Activated CD8-positive, alpha-beta T cell treated with anti-CD3 and anti-CD28 coated beads for 36 hours (primary cell): ENCODE results near the gene KIAA1328. TPM values are rescaled to one million over a fixed set of nuclear protein-coding genes. Genes with fewer than 3 reads are reported as not detected.

Experiments
- ATAC-seq: fragments of 200-7000 bp; cut with Tn5 transposase; one replicate; pipeline ENCODE4 v1.10.0; 2021; ENCODE audit warnings: mild to moderate bottlenecking, moderate library complexity
- CTCF ChIA-PET: fragments of 350-600 bp; sonication (Branson Sonifier 250); formaldehyde crosslinking; loops from one replicate; lab custom pipeline; 2021; ENCODE audit warnings: antibody characterized with exemption; lab: Charles Lee
- POLR2A ChIA-PET: fragments of 350-600 bp; sonication (Branson Sonifier 250); formaldehyde crosslinking; loops from one replicate; lab custom pipeline; 2021; ENCODE audit warnings: antibody characterized with exemption; lab: Charles Lee
- DNase-seq: peaks from one replicate; pipeline ENCODE4 v3.0.0-alpha.2; 2020
- H3K27ac Mint-ChIP-seq: one replicate; pipeline ENCODE4 v1.8.0; 2021; ENCODE audit warnings: mild to moderate bottlenecking, mixed read lengths
- H3K27me3 Mint-ChIP-seq: one replicate; pipeline ENCODE4 v1.8.0; 2021; ENCODE audit warnings: mixed read lengths
- H3K36me3 Mint-ChIP-seq: one replicate; pipeline ENCODE4 v1.8.0; 2021; ENCODE audit warnings: low read depth, mixed read lengths
- H3K4me1 Mint-ChIP-seq: one replicate; pipeline ENCODE4 v1.8.0; 2021; ENCODE audit warnings: low read depth, mixed read lengths
- H3K4me3 Mint-ChIP-seq: one replicate; pipeline ENCODE4 v1.8.0; 2021; ENCODE audit warnings: mild to moderate bottlenecking, moderate library complexity, mixed read lengths
- H3K9me3 Mint-ChIP-seq: one replicate; pipeline ENCODE4 v1.8.0; 2021; ENCODE audit warnings: mixed read lengths
- CTCF ChIP-seq: fragments of 200-600 bp; IDR thresholded peaks from one replicate; pipeline ENCODE4 v1.8.0; 2022; ENCODE audit warnings: antibody characterized with exemption, mild to moderate bottlenecking
- intact Hi-C: fragments of 100-400 bp; cut with micrococcal nuclease; formaldehyde crosslinking; loops from one replicate; pipeline ENCODE4 v1.10.0; 2022
- total RNA-seq, 2 experiments: library from RNA; stranded (reverse); gene quantifications; one replicate each; pipeline ENCODE4 v1.2.3, GENCODE V29; 2021

KIAA1328 gene
- total RNA-seq, 2 experiments from 2014 or later: 5.9 to 6.1 TPM

DNA sequence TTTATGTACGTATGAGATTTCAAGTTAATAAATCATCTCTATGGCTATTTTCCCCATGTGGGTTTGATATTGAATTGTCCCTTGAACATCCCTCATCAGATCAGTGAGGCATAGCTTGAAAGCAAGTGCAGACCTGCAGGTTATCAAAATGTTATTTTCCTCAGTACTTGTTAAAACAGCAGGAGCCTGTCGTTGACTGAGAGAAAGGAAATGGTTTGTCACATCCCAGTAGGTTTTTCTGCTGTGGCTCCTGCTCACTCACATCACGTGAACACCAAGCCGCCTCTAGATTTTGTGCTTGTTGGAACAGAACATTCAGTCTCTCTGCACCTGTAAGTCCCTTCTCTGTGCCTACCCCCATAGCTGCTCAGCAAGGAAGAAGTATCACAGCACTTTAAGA is 396.4 kb downstream of the KIAA1328 start:
- Mint-ChIP-seq H3K4me3 (no peak overlapping the region), H3K36me3 (peaks cover 6% of the 10 kb centered on the region), H3K9me3 (no peaks in the 10 kb centered on the region), H3K27ac (no peak overlapping the region), H3K27me3 (no peaks in the 10 kb centered on the region), H3K4me1 (no peaks in the 10 kb centered on the region)
- DNase-seq: no peak
- no peak for ATAC-seq
- intact Hi-C loops: no loop called here
- ChIA-PET POLR2A (no interaction called here), CTCF (no interaction called here)
- no peak for TF ChIP-seq CTCF

GRCh38 chr18:37230768-37231167 is 401.8 kb downstream of the KIAA1328 start:
- no peaks in the 10 kb centered on the region for H3K9me3 Mint-ChIP-seq
- POLR2A ChIA-PET: no interaction called here
- no peaks in the 10 kb centered on the region for H3K27me3 Mint-ChIP-seq
- intact Hi-C loops: no loop called here
- DNase-seq: no peak
- H3K27ac Mint-ChIP-seq: no peak overlapping the region
- no peak overlapping the region for H3K4me3 Mint-ChIP-seq
- ATAC-seq: no peak
- CTCF ChIA-PET: no interaction called here
- no peak for TF ChIP-seq CTCF
- peaks cover 2% of the 10 kb centered on the region for H3K36me3 Mint-ChIP-seq
- H3K4me1 Mint-ChIP-seq: no peaks in the 10 kb centered on the region

DNA sequence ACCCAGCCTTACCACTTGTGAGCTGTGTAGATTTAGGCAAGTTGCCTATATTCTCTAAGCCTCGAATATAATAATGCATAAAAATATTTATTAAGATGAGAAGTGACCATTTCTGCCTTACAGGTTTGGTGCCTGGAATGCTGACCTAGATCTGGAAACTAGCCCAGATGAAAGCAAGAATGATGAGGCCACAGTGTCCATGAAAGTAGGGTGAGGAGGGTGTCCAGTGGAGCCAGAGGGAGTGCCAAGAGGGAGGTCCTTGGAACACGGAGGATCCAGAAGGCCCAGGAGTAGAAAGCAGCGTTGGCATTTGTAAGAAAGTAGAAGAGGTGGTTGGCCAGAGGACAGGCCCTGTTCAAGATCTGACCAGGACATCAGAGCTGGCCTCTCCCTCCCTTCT is 402.3 kb downstream of the KIAA1328 start:
- DNase-seq (no peak), ATAC-seq (no peak)
- no peak overlapping the region for H3K27ac Mint-ChIP-seq
- no peaks in the 10 kb centered on the region for H3K27me3 Mint-ChIP-seq
- no peak for TF ChIP-seq CTCF
- no peaks in the 10 kb centered on the region for H3K4me1 Mint-ChIP-seq
- POLR2A ChIA-PET: no interaction called here
- CTCF ChIA-PET: no interaction called here
- intact Hi-C loops: no loop called here
- no peak overlapping the region for H3K4me3 Mint-ChIP-seq
- H3K36me3 Mint-ChIP-seq: peaks cover 1% of the 10 kb centered on the region
- H3K9me3 Mint-ChIP-seq: no peaks in the 10 kb centered on the region

- intact Hi-C loops: no loop called here
- no peak overlapping the region for H3K4me3 Mint-ChIP-seq
- no peak overlapping the region for H3K27ac Mint-ChIP-seq
- no peaks in the 10 kb centered on the region for H3K36me3 Mint-ChIP-seq
- H3K27me3 Mint-ChIP-seq: no peaks in the 10 kb centered on the region
- H3K4me1 Mint-ChIP-seq: no peaks in the 10 kb centered on the region
- no peaks in the 10 kb centered on the region for H3K9me3 Mint-ChIP-seq
- no peak for TF ChIP-seq CTCF
- ChIA-PET CTCF (no interaction called here), POLR2A (no interaction called here)
- DNase-seq (no peak), ATAC-seq (no peak)
Measured at GRCh38 chr18:37235583-37235982, 406.7 kb downstream of the KIAA1328 start.

DNA sequence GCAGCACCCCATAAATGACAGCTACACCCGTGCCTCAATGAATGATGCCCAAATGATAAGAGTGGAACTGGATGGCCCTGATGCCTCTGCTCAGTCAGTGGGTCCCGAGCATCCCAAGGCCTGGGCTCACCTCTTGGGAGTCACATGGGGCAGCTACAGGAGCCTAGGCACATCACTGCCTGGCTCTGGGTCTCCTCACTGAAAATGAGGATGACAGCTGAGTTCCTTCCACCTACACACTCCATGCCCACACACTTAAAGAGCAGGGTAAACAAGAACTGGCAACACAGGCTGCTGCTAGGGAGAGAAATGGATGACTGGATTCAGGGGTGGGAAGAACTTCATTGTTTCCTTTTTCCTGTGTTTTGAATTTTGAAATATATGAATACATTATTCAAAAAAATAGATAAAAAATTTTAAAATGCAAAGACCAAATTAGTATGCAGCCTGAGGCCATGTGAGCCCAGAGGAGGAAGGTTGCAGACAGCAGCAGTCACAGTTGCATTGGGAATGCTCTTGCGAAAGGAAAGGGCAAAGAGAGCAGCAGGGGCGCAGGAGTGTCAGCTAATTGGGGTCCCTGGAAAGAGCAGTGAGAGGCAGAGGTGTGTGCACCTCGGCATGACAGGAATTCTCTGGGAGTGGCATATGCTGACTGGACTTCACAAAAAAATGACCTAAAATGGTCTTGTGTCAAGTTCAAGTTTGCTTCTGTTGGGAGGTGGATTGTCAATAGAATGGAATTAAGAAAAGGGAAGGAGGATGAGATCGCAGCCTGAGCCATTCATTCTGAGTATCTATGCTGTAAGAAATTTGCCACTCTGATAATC is 409.6 kb downstream of the KIAA1328 start:
- intact Hi-C loops: no loop called here
- TF ChIP-seq CTCF: no peak
- peaks cover 8% of the 10 kb centered on the region for H3K27me3 Mint-ChIP-seq
- H3K4me3 Mint-ChIP-seq: no peak overlapping the region
- H3K27ac Mint-ChIP-seq: no peak overlapping the region
- H3K4me1 Mint-ChIP-seq: no peaks in the 10 kb centered on the region
- ATAC-seq (no peak), DNase-seq (no peak)
- H3K9me3 Mint-ChIP-seq: no peaks in the 10 kb centered on the region
- no peaks in the 10 kb centered on the region for H3K36me3 Mint-ChIP-seq
- POLR2A ChIA-PET: no interaction called here
- CTCF ChIA-PET: no interaction called here
